NOMO-1 treated with dmso at 0.1 percent for 144 hours (cell line): ENCODE results near the gene ARNT2.

Experiments
- DNase-seq: peaks from one replicate; lab custom pipeline; 2025; ENCODE audit not compliant: unreplicated experiment; lab: John Stamatoyannopoulos, UW

Gene ARNT2

DNA sequence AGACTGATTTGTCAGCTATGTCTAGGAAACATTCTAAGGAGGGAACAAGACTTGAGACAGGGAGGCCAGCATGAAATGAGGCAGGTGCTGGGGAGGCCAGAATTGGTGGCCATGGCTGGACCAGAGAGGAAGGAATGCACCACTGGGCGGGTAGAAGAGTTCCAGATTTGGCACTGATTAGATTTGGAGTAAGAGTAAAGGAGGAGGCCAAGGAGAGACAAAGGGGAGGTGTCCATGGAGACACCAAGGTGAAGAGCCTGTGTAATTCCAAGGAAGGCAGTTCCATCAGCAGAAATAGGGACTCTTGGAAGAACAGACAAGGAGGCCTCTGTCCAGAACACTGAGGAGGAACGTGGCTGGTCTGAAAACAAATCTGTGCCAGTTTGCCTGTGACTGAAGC is 1.8 kb downstream of the ARNT2 start:
- no peak for DNase-seq

DNA sequence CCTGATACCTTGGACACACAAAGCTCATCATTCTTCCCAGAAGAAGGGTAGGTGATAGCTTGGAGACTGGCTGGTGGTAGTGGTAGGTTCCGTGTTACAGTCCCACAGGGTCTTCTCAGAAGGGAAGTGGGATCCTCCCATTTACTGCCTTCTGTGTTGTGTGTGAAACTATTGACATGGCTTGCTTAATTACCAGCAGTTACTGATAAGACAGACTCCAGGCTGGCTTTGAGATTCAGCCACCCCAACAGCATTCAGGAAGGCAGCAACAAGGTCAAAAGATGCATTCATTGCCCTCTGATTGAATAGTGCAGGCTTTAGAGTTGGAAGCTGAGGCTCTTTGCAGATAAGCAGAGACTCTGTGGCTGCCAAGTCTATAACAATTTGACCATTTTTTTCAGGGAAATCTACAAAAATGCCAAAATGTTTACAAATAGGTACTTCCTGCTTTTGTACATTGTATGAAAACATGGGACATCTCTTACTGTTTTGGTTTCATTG is 7.7 kb downstream of the ARNT2 start:
- DNase-seq = no peak

DNA sequence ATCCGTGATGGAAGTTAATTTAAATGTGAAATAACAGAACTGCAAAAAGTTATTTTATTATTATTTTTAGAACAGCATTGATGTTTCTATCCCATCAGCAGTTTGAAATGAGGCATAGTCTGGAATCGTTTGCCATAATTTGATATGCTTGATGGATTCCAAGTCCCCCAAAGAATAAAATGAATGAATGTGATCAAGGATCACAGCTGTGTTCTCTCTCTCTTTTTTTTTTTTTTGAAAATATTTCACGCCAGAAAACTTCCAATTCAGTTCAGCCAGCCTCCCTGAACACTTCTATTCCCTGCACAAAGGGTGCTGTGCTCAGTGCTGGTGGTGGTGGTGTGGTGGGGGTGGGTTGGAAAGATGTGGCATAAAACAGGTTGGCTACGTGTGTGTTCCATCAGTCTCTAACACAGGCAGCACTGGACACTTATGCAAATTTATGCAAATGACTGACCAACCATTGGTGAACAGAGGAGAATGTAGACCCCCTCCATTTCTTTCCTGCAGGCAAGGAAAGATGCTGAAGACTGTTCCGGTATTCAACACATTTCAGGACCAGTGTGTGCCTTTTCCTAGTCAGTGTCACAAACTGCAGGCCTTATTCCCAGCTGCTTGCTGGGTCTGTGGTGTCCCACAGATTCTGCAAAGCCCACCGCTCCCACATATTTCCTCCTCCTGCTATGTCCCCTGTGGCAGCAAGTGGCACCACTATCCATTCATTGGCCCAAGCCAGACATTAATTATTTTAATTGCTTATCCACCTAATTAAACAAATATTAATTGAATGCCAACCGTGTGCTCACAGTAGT is 10.6 kb downstream of the ARNT2 start:
- DNase-seq = no peak

DNA sequence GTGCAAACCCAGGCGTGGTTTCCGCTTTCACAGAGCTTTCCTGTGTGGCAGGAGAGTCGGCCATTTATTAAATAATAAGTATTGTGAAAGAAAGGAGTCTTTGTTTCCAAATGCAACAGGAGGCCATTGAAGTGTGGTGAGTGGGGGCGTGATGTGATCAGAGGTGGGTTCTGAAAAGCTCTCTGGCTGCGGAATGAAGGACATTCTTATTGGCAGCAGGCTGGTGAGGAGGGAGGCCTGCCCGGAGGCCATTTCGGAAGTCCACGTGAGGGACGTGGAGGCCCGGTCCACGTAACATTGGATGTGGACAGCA is 11.1 kb downstream of the ARNT2 start:
- no peak for DNase-seq

DNA sequence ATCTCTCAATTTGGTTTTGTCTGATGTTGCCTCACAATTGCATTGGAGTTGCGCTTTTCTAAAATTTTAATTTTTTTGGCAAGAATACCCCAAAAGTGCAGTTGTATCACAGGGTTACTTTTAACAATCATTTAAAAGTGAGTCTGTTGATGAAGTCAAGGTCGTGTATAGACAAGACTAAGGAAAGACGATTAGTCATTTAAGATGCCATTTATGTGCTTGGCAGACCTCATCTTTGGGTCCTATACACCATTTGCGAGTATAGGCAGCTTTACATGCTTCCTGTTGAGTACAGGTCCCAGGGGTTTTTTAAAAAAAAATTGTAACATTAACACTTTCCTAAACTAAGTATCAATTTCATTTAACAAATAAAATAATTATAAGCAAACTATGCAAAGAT is 12.5 kb downstream of the ARNT2 start:
- DNase-seq = no peak

DNA sequence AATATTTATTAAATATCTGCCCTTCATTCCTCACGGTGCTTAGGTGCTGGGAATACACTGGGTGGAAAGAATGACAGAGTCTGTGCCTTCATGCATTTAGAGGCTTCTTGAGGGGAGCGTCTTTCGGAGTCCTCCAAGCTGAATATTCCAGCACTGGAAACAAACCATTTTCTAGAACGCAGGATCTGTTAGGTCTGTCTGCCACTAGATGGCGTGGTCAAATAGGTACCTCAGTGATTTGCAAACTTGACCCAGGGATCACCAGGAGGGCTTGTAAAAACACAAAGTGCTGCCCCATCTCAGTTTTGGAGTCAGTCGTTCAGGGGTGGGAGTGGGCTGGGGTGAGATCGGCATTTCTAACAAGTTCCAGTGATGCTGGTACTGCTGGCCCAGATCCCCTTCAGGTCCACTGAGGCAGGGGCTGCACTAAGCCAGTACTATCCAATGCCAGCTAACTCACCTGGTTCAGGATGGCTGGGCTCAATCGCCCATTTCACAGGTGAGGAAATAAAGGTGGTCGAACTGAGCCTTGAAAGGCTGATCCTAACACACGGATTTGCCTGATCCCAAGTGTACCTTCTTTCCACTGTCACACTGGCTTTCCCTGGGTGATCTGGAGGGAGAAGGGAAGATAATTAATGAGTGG is 14.8 kb downstream of the ARNT2 start:
- DNase-seq = no peak

DNA sequence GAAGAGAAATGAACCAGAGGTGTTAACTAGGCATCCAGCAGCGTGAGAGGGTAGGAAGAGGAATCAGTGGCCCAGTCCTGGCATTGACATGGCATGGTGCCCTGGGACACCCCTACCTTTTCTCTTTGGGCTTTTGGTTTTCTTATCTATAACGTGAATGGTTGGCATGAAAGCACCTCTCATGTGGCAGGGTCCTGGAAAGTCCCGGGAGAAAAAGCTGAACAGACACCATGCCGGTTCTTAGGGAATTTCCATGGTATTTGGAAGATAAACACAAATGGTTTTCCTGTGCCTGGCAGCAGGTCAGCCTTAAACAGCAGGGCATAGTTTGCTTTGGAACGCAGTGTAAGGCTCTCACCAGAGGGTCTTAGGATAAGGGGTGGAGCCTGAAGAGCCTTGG is 15.4 kb downstream of the ARNT2 start:
- no peak for DNase-seq

DNA sequence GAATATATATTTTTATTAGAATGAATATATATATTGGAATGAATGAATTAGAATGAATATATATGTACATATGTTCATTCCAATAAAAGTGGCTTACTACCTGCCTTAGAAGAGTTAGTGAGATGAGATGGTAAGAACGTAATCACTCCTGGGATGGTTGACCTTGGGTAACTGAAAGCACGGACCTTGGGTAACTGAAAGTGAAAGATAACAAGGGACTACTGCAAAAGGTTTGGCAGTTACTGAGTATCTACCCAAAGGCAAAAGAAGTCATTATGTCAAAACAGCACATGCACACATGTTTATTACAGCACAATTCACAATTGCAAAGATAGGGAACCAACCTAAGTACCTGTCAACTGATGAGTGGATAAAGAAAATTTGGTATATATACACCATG is 16.5 kb downstream of the ARNT2 start:
- no peak for DNase-seq

DNA sequence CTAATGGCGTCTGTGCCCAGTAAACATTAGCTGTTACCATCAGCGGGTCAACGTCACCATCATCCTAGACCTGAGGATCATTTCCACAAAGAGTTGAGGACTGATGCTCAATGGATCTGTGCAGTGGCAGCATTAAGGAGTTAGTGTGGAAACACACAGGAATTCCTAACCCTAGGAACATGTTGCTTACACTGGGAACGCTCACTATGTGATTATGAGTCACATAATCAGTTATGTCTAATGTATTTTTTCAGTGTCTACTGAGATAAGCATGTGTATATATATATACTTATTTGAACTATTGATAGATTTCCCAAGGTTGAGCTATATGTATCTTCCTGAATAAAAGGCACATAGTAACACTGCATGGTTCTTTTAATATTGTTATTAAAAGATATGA is 19.0 kb downstream of the ARNT2 start:
- DNase-seq = no peak

DNA sequence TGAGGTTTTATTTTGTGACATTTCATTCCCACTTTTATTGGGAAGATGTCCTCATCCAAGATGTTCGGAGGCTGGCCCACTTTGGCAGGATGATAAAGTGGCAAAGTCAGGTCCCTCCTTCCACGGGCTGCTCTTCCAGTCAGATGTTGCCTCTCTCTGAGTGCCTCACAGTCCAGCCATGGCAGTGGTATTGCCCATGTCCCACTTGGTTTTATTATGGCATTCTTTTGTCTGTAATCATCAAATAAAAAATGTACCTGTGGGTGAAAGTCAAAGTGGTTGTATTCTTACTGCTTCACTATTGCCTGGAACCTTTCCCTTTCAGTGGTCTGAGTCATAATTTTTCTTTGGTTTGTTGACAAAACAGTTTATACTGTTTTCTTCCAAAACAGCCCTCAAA is 20.2 kb downstream of the ARNT2 start:
- DNase-seq = no peak

DNA sequence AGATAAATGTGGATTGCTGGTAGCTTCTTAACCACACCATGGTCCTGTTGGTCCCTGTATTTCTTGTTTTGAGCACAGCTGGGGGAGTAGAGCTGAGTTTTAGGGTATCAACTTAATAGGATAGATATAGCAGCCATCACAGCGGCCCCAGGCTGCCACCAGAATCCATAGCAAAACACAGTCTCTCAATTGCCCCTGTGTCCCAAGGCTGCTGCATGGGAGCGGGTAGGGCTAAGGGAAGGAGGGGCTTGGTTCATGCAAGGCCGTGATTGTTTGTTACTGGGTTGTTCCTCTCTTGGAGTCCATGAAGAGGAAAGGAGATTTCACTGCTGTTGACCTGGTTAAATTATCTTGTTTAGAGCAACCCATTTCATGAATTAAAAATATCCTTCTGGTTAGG is 22.1 kb downstream of the ARNT2 start:
- no peak for DNase-seq

DNA sequence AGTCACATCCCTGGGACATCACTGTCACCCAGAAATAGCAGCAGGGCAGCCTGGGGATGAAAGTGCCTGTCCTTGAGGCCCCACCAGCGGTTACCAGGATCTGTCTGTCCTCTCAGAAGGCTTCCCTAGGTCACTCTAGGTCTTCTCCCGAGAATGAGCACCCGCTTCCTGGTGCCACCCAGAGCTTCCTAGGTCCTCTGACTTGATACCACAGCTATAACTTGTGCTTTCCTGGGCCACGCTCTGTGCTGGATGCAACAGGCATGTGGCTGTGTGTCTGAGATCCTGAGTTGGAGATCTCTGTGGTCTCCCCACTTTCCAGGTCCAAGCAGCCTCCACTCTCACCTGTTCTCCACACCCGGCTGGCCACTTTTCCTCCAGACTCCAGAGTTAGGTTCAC is 25.8 kb downstream of the ARNT2 start:
- no peak for DNase-seq

DNA sequence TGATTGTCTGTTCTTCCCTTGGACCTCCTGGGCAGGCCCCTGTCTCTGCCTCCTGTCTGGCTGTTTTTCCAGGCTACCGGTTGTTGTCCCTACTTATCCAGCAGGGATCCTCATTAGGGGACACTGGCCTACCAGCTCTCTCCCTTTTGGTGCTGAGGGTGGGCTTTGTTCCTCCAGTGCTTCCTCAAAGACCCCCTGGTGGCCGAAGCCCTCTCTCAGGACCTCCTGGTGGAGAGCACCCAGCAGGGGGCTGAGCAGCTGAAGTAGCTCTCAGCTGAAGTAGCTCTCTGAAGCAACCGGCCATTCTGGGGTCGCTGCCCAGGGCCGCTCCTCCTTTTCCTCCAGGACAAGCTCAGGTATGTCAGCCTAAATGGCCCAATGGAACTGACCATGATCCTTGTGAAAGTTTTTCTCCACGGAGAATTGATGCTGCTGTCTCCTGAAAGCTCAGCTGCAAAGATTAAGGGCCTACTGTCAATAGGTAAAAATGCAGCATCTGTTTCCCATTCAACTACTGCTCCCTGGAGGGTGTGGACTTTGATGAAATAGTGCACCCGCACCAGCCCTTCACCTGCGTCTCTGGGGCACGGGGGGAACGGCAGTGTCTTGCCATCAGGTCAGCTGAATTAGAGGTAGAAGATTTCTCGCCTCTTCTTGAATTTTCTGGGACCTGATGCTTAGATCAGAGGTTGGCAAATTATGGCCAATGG is 27.6 kb downstream of the ARNT2 start:
- no peak for DNase-seq

DNA sequence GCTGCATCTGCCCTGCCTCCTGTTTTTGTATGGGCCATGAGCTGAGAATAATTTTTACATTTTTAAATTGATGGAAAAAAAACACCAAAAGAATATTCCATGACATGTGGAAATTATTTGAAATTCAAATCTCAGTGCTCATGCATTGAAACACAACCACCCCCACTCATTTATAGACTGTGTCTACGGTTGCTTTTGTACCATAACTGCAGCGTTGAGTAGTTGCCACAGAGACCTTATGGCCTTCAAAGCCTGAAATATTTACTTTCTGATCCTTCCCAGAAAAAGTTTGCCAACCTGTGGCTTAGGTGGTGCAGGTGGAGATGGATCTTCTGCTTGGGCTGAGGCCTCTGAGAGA is 28.1 kb downstream of the ARNT2 start:
- DNase-seq = no peak

DNA sequence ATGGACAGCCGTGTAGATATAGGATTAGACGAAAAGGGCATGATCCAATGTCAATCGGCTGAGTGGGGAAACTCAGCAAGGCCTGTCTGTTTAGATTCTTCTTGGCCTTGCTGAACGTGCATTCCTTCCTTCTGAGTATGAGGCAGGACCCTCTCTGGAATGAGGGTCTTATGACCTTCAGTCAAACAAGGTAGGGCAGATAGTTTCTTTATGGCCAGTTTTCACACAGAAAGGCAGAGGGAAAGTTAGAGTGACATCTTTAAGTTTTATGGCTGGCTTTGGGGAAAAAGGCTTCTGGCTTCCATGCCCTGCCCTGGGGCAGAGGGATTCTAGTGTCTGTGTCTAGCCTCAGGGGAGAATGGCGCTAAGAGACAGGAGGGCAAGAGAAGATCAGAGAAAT is 29.7 kb downstream of the ARNT2 start:
- no peak for DNase-seq

DNA sequence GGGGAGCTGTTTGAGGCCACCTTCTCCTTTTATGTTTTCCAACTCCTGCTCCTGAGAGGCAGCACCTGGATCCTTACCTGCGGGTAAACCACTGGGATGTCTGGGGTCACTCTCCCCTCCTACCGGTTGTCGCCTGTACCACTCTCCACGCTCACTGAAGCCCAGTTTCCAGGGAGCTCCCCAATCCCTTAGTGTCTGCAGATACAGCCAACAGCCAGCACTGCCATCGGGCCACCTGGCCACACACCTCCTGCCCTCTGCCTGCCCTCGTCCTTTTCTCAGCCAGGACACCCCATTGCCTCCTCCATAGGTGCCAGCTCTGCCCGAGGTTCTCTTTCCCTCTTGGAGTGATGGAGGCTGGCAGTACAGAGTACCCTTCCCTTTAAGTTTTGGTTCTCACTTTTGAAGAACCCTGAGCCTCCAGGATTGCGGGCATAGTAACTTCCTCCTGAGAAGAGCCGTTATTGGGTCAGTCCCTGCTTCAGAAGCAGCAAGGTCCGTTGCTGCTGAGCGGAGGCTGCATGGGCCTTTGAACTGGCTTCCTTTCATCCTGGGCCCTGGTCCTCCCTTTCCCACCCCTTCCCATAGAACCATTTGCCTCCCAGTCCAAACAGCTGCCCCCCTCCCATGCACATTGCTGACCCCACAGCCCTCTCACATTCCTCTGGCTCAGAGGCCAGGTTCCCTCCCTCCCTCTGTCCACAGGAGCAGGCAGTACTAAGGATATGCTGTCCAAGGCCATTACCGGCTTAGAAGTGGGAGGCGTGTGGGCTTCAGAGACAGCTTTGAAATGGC is 30.9 kb downstream of the ARNT2 start:
- DNase-seq = no peak

DNA sequence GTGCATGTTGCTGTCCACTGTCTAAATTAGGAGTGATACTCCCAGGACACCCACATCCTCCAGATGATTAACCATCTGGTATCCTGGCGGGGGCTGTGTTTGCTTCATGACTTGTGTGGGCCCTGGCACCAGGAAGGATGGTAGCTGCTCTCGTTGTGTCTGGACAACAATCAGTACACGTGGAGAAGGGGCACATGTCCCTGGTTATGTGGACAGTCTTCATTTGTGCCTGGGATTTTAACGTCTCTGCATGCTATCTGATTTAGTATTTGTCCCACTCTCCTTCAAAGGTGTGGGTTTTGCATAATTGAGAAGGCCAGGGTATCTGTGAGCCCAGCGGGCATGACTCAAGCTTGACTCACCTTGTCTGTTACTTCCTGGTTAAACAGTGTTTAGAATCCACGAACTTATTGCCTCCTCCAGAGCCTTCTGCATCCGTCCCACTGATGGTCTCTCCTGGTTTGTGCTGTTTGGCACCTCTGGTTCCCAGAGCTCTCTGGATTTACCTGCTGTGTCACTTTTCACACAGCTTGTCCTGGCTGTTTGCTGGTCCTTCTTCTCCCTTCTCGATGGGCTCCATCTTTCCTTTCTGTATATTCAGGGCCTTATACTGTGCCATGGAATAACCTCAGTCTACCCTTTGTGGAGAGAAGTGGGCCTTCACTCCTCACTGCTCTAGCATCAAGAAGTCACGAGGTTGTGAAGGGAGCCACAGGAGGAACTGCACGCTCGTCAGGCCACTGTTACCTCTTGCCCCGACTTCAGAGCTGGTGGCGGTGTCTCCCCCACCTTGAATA is 32.5 kb downstream of the ARNT2 start:
- DNase-seq = no peak

DNA sequence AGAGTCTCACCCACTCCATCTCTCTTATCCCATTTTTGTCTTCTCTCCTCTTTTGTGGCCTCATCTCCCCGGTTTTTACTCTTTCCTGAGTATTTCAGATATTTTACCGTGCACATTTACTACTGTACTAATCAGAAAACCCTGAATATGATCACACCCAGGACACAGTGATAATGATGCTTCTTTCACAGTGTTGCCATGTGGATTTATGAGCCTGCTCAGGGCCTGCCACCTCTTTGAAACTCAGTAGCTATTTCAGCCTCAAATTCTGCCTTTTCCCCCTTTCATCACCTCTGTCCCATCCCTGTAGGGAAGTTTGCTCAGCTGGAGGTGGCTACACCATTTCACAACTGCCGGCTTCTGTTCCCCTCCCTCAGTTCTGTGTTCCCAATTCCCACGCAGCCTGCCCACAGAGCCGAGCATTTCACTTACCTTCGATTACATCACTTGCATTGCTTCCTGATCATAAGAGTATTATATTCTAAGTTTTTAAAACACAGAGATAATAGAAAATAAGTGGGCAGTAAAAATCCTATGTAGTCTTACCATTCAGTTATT is 33.2 kb downstream of the ARNT2 start:
- DNase-seq = no peak

DNA sequence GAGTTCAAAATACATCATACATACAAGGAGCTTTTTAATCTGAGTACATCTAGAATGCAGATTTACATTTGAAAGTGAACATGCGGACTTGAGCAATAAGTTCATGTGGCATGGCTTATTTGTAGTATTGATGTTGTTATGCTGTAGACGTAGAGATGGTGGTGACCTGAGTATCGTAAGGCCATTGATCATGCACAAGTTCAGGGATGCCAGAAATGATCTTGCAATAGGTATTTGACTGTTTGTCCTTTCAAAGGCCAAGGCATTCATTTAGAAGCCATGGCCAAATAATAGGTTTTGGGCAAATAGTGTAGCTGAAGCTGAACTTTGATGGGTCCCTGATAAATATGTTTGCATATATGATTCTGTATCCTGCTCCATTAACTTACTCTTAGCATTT is 35.0 kb downstream of the ARNT2 start:
- no peak for DNase-seq

DNA sequence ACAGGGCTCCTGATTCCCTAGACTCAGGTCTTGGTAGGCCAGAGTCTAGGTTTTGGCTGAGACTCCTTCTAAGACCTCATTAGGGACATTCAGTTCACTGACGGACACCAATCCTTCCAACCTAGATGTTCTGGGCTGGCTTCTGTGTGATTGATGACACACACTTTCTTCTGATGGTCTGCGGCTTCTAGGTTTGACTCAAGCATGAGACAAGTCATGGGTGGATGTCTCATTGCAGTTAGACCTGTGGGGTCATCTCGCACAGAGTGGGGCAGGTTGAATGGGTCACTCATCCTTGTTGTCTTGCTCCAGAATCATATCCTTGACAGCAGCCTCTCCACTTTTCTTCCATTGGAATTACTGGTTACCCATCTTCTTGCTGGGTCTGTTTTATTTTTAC is 35.8 kb downstream of the ARNT2 start:
- no peak for DNase-seq
